ENCODE results near the gene MED13.

MED13 gene

GRCh38 chr17:61997664-61998063 is 67.4 kb downstream of the MED13 start:
- Histone ChIP-seq H3K27ac (no peak overlapping the region), H3K36me3 (peaks cover 66% of the 10 kb centered on the region), H3K4me3 (no peak overlapping the region), H3K4me2 (no peak overlapping the region), H3K9ac (no peak overlapping the region), H4K20me1 (peaks cover 69% of the 10 kb centered on the region), H3K4me1 (no peaks in the 10 kb centered on the region), H3K27me3 (no peaks in the 10 kb centered on the region), H3K9me3 (no peaks in the 10 kb centered on the region)
- no peak for TF ChIP-seq Cebpa-rat (IDR thresholded peaks at IDR 0.05)

DNA sequence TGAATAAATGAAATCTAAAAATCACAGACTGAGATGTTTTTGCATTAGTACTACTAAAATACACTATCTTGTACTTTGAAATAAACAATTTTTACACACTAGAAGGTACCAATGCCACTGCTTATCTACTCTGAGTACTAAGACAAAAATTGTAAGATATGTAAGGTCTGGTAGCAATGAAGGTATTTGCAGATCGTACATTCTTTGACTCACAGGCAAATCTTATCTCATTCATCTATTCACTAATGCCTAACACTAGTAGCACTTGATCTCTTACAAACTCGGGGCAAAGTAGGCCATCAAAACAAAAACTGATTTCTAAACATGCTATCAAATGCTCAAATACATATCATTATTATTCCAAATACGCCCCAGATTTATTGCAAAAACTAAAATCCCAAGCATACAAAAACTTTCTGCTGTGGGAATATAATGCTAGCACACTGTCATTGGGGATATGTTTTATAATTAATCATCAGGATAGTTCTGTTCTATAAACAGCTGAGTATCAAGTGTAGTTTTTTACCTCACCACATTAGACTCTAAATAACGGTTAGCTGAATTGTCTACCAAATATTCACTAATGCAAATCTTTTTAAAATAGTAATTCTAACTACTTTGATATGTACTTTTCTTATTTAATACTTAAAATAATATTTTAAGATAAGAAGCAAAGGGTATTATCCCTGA is 68.0 kb downstream of the MED13 start:
- Histone ChIP-seq H4K20me1 (peaks cover 63% of the 10 kb centered on the region), H3K4me3 (no peak overlapping the region), H3K4me1 (no peaks in the 10 kb centered on the region), H3K36me3 (peaks cover 66% of the 10 kb centered on the region), H3K9ac (no peak overlapping the region), H3K27me3 (no peaks in the 10 kb centered on the region), H3K4me2 (no peak overlapping the region), H3K27ac (no peak overlapping the region), H3K9me3 (no peaks in the 10 kb centered on the region)
- TF ChIP-seq Cebpa-rat (IDR thresholded peaks at IDR 0.05) = no peak

- Histone ChIP-seq H3K4me2 (no peak overlapping the region), H3K4me1 (no peaks in the 10 kb centered on the region), H3K27me3 (no peaks in the 10 kb centered on the region), H3K36me3 (peaks cover 93% of the 10 kb centered on the region), H3K9ac (no peak overlapping the region), H3K27ac (no peak overlapping the region), H3K4me3 (no peak overlapping the region), H3K9me3 (no peaks in the 10 kb centered on the region), H4K20me1 (peaks cover 8% of the 10 kb centered on the region; the same call in 1 of the 2 replicates)
- no peak for TF ChIP-seq Cebpa-rat (IDR thresholded peaks at IDR 0.05)
These were observed 75.6 kb downstream of the MED13 start for GRCh38 chr17:61989509-61989908.

DNA sequence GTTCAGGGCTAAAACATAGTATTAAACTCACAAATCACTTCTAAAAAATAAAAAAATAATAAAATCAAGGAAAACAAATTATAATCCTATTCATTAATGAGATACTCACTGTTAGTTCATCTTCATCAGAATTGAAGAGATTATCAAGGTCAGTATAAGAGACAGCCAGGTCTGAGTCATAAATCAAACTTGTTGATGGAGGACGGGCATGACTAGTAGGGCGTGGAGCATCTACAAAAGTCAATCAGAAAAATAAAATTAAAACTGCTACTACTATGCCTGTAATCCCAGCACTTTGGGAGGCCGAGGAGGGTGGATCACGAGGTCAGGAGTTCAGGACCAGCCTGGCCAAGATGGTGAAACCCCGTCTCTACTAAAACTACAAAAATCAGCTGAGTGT is 78.2 kb downstream of the MED13 start:
- peaks cover 8% of the 10 kb centered on the region; the same call in 1 of the 2 replicates for H4K20me1 ChIP-seq
- H3K4me2 ChIP-seq = no peak overlapping the region
- H3K9me3 ChIP-seq = no peaks in the 10 kb centered on the region
- no peaks in the 10 kb centered on the region for H3K27me3 ChIP-seq
- TF ChIP-seq Cebpa-rat (IDR thresholded peaks at IDR 0.05) = no peak
- H3K4me1 ChIP-seq = no peaks in the 10 kb centered on the region
- no peak overlapping the region for H3K27ac ChIP-seq
- H3K9ac ChIP-seq = no peak overlapping the region
- no peak overlapping the region for H3K4me3 ChIP-seq
- H3K36me3 ChIP-seq = peaks cover 93% of the 10 kb centered on the region

DNA sequence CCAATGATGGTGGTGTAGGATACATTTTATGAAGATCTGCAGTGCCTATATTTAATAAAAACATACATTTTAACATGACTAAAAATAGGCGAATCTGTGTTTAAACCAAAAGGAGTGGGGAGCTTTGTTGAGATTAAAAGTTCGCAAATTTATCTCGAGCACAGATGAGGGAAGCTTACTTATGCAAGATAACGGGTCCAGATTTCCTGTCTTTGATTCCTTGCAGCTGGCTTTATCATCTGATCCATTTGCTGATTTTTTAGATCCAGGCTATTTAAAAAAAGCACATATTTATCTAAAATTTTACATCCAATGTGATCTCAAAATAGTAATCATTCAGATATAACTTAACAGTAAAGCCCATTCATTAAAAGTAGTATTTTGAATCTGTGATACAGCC is 80.3 kb downstream of the MED13 start:
- no peaks in the 10 kb centered on the region for H3K4me1 ChIP-seq
- peaks cover 96% of the 10 kb centered on the region for H3K36me3 ChIP-seq
- no peak overlapping the region for H3K4me3 ChIP-seq
- peaks cover 19% of the 10 kb centered on the region; the same call in 1 of the 2 replicates for H4K20me1 ChIP-seq
- H3K9ac ChIP-seq = no peak overlapping the region
- H3K27ac ChIP-seq = no peak overlapping the region
- no peak for TF ChIP-seq Cebpa-rat (IDR thresholded peaks at IDR 0.05)
- no peak overlapping the region for H3K4me2 ChIP-seq
- no peaks in the 10 kb centered on the region for H3K9me3 ChIP-seq
- no peaks in the 10 kb centered on the region for H3K27me3 ChIP-seq

DNA sequence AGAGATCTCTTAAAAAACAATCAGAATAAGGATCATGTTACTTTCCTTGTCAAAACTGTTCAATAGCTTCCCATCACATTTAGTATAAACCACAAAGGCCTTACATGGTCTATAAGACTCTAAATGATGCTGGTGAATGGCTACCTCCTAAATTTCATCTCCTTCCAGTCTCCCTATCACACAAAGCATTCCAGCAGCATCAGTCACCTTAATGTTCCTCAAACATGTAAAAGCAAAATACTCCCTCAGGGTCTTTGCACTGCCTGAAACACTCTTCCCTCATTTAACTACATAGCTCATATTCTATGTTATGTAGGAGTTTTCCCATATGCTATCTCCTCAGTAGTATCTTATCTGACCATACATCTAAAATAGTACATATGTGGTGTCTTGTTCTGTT is 83.8 kb downstream of the MED13 start:
- Histone ChIP-seq H3K9ac (no peak overlapping the region), H3K27me3 (no peaks in the 10 kb centered on the region), H3K4me3 (no peak overlapping the region), H3K9me3 (no peaks in the 10 kb centered on the region), H3K27ac (no peak overlapping the region), H4K20me1 (peaks cover 45% of the 10 kb centered on the region), H3K4me1 (no peaks in the 10 kb centered on the region), H3K36me3 (peaks cover 98% of the 10 kb centered on the region), H3K4me2 (no peak overlapping the region)
- no peak for TF ChIP-seq Cebpa-rat (IDR thresholded peaks at IDR 0.05)

GRCh38 chr17:61980535-61980934 is 84.5 kb downstream of the MED13 start:
- no peaks in the 10 kb centered on the region for H3K9me3 ChIP-seq
- peaks cover 50% of the 10 kb centered on the region for H4K20me1 ChIP-seq
- no peak overlapping the region for H3K4me2 ChIP-seq
- no peaks in the 10 kb centered on the region for H3K27me3 ChIP-seq
- H3K4me1 ChIP-seq = no peaks in the 10 kb centered on the region
- no peak overlapping the region for H3K27ac ChIP-seq
- H3K36me3 ChIP-seq = peaks cover 98% of the 10 kb centered on the region
- no peak for TF ChIP-seq Cebpa-rat (IDR thresholded peaks at IDR 0.05)
- H3K9ac ChIP-seq = no peak overlapping the region
- H3K4me3 ChIP-seq = no peak overlapping the region

DNA sequence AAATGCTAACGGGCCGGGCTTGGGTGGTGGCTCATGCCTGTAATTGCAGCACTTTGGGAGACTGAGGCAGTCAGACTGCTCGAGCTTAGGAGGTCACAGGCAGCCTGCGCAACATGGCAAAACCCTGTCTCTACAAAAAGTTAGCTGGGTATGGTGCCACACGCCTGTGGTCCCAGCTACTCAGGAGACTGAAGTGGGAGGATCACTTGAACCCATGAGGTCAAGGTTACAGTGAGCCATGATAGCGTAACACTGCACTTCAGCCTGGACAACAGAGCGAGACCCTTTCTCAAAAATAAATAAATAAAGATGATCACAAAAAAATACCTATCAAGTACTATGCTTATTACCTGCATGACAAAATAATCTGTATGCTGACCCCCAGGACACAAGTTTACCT is 91.0 kb downstream of the MED13 start:
- H3K4me1 ChIP-seq = no peaks in the 10 kb centered on the region
- H3K36me3 ChIP-seq = peaks cover 88% of the 10 kb centered on the region
- H3K27ac ChIP-seq = no peak overlapping the region

DNA sequence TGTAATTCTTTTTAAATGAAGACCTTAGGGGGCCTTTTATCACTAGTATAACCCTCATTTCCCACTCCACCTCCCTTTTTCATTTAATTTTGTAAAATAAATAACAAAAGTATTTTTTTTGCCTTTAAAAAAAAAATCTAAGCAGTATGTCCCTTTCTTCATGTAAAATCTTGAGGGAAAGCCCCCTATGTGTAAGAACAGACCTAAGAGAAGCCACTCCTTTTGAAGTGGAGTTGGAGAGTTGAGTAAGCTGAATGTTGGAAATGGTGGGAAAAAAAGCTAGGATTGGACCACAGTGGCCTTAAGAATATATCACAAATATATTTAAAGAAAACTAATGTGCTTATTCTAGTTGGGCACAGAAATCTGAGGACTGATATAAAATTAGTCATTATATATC is 92.8 kb downstream of the MED13 start:
- no peaks in the 10 kb centered on the region for H3K4me1 ChIP-seq
- H3K9ac ChIP-seq = no peak overlapping the region
- peaks cover 41% of the 10 kb centered on the region for H4K20me1 ChIP-seq
- no peak for TF ChIP-seq Cebpa-rat (IDR thresholded peaks at IDR 0.05)
- no peaks in the 10 kb centered on the region for H3K27me3 ChIP-seq
- H3K36me3 ChIP-seq = peaks cover 89% of the 10 kb centered on the region
- H3K4me3 ChIP-seq = no peak overlapping the region
- no peak overlapping the region for H3K27ac ChIP-seq
- H3K4me2 ChIP-seq = no peak overlapping the region
- no peaks in the 10 kb centered on the region for H3K9me3 ChIP-seq

More for the DNA sequence above, 91.0 kb downstream of the MED13 start:
- no peak for TF ChIP-seq Cebpa-rat (IDR thresholded peaks at IDR 0.05)
- Histone ChIP-seq H3K9ac (no peak overlapping the region), H3K9me3 (no peaks in the 10 kb centered on the region), H3K4me2 (no peak overlapping the region), H3K4me3 (no peak overlapping the region), H3K27me3 (no peaks in the 10 kb centered on the region), H4K20me1 (peaks cover 55% of the 10 kb centered on the region)

GRCh38 chr17:61970030-61970429 is 95.0 kb downstream of the MED13 start:
- Histone ChIP-seq H3K4me1 (no peaks in the 10 kb centered on the region), H3K27me3 (no peaks in the 10 kb centered on the region), H3K9me3 (no peaks in the 10 kb centered on the region), H3K27ac (no peak overlapping the region), H3K4me3 (no peak overlapping the region), H3K36me3 (peaks cover 85% of the 10 kb centered on the region), H4K20me1 (peaks cover 23% of the 10 kb centered on the region), H3K9ac (no peak overlapping the region), H3K4me2 (no peak overlapping the region)
- no peak for TF ChIP-seq Cebpa-rat (IDR thresholded peaks at IDR 0.05)

- H3K36me3 ChIP-seq = peaks cover 90% of the 10 kb centered on the region
- no peak for TF ChIP-seq Cebpa-rat (IDR thresholded peaks at IDR 0.05)
- H3K4me1 ChIP-seq = no peaks in the 10 kb centered on the region
- no peaks in the 10 kb centered on the region for H3K27me3 ChIP-seq
- H3K9me3 ChIP-seq = no peaks in the 10 kb centered on the region
- H3K27ac ChIP-seq = no peak overlapping the region
- H3K4me2 ChIP-seq = no peak overlapping the region
- no peak overlapping the region for H3K9ac ChIP-seq
- H3K4me3 ChIP-seq = no peak overlapping the region
- H4K20me1 ChIP-seq = peaks cover 10% of the 10 kb centered on the region
These were observed 96.3 kb downstream of the MED13 start for GRCh38 chr17:61968757-61969156.

Measured in BLaER1 (cell line).